ENCODE measurements around the gene CDC45.

CDC45 gene

DNA sequence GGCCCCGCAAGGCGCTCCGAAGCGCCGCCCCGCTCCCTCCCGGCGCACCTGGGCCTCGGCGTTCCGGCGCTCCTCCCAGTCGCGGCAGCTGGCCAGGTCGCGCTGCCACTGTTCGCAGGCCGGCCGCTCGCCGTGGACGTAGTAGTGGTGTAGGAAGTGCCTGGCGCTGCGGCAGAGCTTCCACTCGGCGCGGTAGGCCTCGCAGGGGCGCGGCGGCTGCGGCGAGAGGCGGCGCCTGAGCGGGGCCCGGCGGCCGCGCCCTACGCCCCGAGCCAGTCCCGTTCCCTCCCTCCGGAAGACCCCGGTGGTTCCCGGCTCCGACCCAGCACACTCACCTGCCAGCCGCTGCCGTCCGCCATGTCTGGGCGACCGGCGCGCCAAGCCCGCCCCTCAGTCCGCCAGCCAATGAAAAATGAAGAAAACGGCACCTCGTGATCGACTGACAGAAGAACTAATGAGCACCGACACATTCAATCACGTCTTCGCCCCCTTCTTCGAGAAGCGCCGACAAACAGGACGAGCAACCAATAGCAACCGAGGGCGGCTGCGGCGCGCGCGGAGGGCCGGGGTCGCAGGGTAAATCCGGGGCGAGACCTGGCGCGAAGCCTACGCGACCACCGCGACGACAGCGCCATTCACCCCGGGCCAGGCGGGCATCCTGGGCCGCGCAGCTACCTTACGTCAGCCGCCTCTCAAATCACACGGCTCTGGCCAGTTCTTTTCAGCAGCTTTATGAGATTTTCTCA lies 32.2 kb upstream of the CDC45 start, which contains the start of gene C22orf39:
Gene C22orf39 (minus strand): TSS at position 382 of the 746 bp plus-strand sequence. CDS start 23 bp downstream, at position 359.
- peak; percentile 90 for DNase-seq

DNA sequence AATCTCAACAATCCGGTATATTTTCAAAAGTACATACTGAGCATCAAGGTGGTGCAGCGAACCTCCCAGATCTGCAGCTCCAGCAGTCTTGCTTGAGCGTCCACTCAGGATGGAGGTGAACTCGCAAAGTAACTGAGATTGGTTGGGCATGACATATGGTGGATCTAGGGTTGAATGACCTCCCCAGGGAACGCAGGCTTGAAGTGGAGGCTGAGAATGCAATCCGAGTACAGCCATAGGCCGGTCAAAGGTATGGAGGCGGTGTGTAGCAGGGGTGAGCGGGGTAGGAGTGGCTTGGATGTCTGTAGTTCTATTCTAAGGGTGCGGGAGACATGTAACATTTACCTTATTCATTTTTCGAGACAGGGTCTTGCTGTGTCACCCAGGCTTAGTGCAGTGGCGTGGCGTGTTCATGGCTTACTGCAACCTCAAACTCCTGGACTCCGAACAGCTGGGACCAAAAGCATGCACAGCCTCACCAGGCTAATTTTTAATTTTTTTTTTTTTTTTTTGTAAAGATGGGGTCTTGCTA lies 31.6 kb upstream of the CDC45 start:
- no peak for DNase-seq

GRCh38 chr22:19448739-19449421 lies 30.8 kb upstream of the CDC45 start:
- peak; percentile 1 for DNase-seq

GRCh38 chr22:19449422-19449767 lies 30.3 kb upstream of the CDC45 start:
- no peak for DNase-seq

DNA sequence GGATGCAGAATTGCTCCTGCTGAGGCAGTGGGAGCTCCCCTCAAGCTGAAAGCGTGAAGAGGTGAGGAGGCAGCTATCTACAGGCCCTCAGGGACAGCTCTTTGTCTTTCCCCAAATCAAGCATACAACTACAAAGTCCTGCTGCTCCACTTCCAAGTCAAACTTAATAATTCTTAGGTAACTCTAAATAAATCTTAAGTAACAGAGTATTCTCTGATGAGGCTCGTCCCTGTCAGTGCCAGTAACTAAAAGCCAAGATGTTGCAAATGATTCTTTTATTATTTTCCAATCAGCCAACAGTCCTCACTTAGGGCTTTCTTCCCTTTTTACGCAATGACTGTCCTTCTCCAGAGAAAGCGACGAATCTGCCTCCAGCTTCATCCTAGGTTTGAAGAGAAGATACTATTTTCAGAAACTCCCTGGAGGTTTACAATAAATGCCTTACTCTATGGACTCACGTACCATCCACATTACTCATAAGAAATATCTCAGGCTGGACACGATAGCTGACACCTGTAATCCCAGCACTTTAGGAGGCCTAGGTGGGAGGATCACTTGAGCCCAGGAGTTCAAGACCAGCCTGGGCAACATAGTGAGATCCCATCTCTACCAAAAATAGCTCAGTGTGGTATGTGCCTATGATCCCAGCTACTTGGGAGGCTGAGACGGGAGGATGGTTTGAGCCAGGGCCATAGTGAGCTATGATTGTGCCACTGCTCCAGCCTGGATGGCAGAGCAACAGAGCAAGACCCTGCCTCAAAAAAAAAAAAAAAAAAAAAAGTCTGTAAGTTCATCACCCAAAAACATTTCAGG lies 29.2 kb upstream of the CDC45 start:
- DNase-seq: no peak

GRCh38 chr22:19451570-19451969 lies 28.1 kb upstream of the CDC45 start:
- no peak for DNase-seq

GRCh38 chr22:19453718-19454117 lies 26.0 kb upstream of the CDC45 start:
- no peak for DNase-seq

GRCh38 chr22:19454156-19454555 lies 25.6 kb upstream of the CDC45 start:
- no peak for DNase-seq

DNA sequence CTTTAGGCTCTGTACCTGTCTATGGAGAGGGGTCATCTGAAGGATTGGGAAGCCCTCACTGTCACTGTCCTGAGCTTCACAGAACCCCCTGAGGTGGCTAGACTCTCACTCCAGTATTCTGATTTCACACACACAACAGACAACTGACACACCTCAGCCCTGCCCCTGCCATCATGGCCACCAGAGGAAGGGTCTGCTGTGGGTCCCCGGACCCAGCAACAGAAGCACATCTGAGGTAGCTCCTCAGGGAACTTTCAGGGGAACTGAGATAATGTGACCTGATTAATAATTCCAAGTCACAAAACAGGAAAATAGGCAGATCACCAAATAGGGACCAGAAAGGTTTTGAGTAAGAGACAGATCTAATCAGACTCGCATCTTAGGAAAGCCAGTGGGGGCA lies 24.7 kb upstream of the CDC45 start:
- DNase-seq: no peak

DNA sequence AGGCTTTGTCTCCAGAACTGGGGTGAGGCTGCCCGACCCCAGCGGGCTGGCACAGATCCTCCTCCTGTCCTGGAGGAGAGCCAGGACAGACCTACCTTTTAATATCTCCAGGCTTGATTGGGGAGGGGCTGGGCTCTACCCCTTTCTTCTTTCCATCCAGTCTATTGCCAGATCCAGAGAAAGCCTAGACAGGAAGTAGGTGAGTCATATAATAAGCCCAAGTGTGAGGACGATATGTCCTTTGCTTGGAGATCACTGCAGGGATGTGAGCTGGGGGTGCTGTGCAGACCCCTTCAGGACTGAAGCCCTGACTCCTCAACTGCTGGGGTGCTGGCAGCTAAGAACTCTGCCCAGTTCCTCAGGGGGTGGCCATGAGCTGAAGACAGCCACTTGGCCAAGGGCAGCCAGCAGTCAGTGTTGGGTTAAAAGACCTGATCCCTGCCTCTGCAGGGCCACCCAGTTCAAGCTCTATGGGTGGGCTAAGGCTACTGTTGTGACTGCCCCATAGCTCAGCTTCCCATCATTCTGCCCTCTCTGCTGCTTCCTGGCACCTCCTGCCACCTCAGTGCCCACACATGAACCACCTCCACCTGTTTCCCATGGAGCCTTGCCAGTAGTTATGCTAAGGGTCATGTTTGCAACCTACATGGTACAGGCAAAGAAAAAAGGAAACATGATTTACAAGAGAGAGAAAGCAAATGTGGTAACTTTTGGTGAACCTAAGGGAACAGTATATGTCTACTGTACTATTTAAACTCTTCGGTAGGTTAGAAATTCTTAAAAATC lies 23.9 kb upstream of the CDC45 start:
- no peak for DNase-seq

- DNase-seq: no peak
These were observed 23.2 kb upstream of the CDC45 start for GRCh38 chr22:19456541-19456940.

DNA sequence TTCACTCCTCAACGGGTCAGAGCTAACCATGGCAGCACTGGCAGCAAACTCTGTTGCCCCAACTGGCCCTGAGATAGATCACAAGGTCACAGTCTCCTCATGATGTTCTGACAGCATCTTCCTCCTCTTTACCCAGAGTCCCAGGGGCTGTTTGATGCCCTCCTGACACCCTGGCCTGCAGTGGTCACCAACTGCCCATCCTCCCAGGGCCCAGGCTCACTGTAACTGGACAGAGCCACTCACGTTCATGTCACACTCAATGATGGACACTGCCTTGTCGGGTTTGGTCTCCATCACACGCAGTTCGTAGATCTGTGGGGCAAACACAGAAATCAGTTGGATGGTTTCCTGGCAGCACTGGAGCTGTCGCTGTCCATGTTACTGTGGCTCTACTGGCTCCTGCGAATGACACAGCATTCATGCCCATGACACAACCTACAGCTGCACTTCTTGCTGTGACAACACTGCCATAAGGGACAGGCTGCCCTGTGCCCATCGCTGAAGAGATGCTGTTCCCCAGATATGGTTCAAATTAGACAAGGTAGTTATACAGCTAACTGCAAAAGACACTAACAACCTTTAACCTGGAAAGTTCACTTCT lies 21.8 kb upstream of the CDC45 start:
- DNase-seq: no peak

DNA sequence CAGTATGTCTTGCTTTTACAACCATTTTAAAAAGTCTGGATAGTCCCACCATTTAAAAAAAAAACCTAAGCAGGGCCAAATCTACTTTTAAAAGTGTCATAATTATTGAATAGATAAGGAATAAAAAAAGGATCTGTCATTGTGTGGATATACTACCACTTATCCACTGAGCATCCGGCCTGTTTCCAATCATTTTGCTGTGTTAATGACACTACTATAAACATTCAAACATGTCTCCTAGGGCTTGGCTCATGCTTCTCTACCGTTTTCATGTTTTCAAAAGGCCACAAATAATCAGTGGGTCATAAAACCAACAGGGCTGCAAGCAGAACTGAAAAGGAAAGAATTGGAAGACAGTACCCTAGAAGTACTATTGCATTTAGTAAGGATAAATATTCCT lies 19.7 kb upstream of the CDC45 start:
- DNase-seq: no peak

GRCh38 chr22:19461506-19461905 lies 18.2 kb upstream of the CDC45 start:
- no peak for DNase-seq

- no peak for DNase-seq
These were observed 16.7 kb upstream of the CDC45 start for GRCh38 chr22:19463008-19463407.

GRCh38 chr22:19463491-19464469 lies 15.9 kb upstream of the CDC45 start:
- no peak for DNase-seq

DNA sequence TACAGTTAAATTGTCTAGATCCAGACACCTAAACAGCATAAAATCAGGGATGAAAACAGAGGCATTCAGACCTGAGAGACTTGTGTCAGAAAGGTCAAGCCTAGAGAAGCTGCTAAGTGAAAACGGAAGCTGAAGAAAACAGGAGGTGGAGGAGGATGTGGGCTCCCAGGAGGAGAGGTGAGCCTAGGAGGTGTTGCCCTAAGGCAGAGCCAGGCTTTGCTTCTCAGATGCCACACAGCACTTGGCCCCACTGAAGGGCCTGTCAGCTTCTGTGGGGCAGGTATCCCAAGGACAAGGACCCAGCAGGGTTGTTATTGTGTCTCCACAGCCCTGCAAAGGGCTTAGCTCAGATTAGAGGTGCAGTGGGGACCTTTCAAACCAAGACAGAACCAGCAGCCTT lies 15.2 kb upstream of the CDC45 start:
- no peak for DNase-seq

DNA sequence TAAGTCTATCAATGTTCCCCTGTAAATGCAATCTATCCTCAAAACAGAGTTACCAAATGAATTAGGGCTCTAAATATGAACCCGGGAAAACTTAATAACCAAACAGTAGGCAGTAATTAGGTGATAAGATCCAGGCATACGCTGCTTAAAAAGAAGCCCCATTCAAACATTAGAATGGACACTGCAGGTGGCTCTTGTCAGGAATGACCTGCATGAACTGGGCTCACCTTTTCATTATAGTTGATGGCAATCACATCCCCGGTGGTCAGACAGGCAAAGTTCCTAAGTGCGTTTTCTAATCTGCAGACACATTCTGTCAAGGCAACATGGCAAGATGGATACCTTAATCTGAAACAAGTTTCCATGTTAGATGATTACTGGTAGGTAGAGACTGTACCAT lies 14.7 kb upstream of the CDC45 start:
- no peak for DNase-seq

- DNase-seq: no peak
These were observed 13.5 kb upstream of the CDC45 start for GRCh38 chr22:19466126-19466716.

Measured in right kidney (tissue), 1 donor.